ENCODE results near the gene MPZL1. TPM values are rescaled to one million over a fixed set of nuclear protein-coding genes. Genes with fewer than 3 reads are reported as not detected.
A peak's percentile ranks its signal among the peaks of the same experiment; 100 is the strongest.
"Not testable (repeated sequence)": the region's sequence is repeated elsewhere in the genome, so short reads cannot be mapped to it uniquely, and the experiment has no call there.

Gene MPZL1
- total RNA-seq, 1 donor from 2014 or later, result 40.9 TPM

DNA sequence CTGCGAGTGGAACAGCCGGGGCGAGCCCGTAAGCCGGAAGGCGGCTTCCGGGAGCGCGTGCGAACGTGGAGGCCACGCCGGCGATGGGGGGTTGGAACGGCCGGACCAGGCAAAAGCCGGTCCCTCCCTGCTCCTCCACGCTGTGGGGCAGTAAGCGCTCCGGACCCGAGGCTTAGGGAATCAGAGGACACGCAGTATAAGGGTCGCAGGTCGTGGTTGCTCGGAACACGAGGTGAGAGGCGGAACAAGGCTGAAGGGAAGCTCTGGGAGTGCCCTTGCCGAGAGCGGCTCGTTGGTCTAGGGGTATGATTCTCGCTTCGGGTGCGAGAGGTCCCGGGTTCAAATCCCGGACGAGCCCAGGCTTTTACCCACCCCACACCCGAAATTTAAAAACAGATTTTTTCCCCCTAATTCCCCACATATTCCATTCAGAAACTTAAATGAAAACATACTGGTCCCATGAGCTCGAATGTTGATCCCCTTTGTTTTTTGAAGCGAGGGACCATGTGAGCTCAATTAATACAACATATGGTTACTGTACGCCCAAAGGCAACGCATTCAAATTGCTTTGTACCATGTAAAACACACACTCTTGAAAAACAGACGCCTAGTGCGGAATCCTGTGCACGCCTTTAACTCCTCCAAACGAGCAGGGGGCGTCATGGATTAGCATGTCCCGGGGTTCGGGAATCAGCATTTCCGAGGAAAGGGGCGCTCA, 7.2 kb upstream of the MPZL1 start:
- intact Hi-C loops (cut with micrococcal nuclease), result loop anchor here (1.0 to 10.0 kb wide), 10 partner anchors 8 to 840 kb away; partner anchors contain the start of genes DCAF6, POU2F1, RCSD1 and TADA1
- peaks cover 54% of the 10 kb centered on the region for H3K4me1 Mint-ChIP-seq (ENCODE audit: low read depth)
- H3K27ac Mint-ChIP-seq, result peak overlapping the region; percentile 91
- peaks cover 21% of the 10 kb centered on the region for H3K27me3 Mint-ChIP-seq (ENCODE audit: insufficient read depth)
- H3K36me3 Mint-ChIP-seq (ENCODE audit: low read depth), result peaks cover 2% of the 10 kb centered on the region
- H3K4me3 Mint-ChIP-seq, result peak overlapping the region; percentile 96
- DNase-seq (ENCODE audit: low spot score), result peak; percentile 75
- no peaks in the 10 kb centered on the region for H3K9me3 Mint-ChIP-seq

DNA sequence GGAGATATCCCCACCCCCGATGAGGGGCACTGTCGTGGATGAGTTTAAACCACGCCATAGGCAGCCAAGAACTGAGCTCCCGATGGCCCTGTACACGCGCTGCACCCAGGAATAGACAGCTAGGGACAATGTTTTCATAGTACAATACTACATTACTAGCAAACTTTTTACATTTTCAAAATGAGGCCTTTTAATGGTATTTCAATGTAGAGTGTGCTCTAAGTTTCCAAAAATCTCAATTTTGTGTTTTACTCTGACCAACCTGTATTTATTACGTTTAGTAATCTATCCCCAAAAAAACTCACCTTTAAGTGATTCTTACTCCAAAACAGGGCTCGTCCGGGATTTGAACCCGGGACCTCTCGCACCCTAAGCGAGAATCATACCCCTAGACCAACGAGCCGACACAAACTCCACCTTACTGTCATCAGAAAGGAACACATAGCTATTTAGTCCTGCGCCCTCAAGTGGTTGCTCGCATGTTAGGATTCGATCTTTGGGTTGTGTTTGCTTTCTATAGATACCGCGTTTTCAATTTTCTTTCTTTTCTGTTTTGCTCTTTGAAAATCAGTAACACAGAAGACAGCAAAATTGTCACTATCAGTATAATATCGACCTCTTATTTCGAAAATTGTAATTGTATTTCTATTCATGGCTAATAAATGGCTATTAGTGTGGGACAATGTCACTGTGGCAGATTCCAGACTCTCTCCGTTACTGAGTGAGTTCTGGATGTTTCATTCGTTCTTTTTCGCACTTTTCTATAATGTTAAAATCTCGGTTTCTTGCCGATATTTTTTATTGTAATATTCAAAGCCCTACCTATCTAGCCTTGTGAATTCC, 6.4 kb upstream of the MPZL1 start:
- Mint-ChIP-seq H3K9me3 (no peaks in the 10 kb centered on the region), H3K4me3 (peak overlapping the region; percentile 96), H3K27me3 (ENCODE audit: insufficient read depth) (peaks cover 21% of the 10 kb centered on the region), H3K27ac (peak overlapping the region; percentile 91), H3K4me1 (ENCODE audit: low read depth) (peaks cover 61% of the 10 kb centered on the region), H3K36me3 (ENCODE audit: low read depth) (peaks cover 2% of the 10 kb centered on the region)
- DNase-seq (ENCODE audit: low spot score), result peak; percentile 84
- intact Hi-C loops (cut with micrococcal nuclease), result loop anchor here (1.0 to 10.0 kb wide), 8 partner anchors 61 to 841 kb away; partner anchors contain the start of genes DCAF6, POU2F1, RCSD1 and TADA1

DNA sequence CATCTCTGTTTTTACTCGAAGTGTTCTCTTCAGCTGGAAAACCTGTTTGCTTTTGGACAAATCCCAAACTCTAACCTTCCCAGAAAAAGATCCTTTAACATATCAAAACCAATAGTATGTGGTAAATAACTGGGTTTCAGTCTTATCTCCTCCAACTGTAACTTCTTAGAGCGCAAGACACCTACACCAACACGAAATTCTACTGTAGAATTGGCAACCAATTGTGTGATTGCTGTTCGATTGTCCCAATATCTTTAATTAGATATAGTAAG, 5.8 kb upstream of the MPZL1 start:
- intact Hi-C loops (cut with micrococcal nuclease), result loop anchor here (1.0 to 10.0 kb wide), 8 partner anchors 61 to 841 kb away; partner anchors contain the start of genes DCAF6, POU2F1, RCSD1 and TADA1
- Mint-ChIP-seq H3K27me3 (ENCODE audit: insufficient read depth) (peaks cover 21% of the 10 kb centered on the region), H3K9me3 (no peaks in the 10 kb centered on the region), H3K36me3 (ENCODE audit: low read depth) (peaks cover 2% of the 10 kb centered on the region), H3K27ac (peak overlapping the region; percentile 91), H3K4me3 (peak overlapping the region; percentile 96), H3K4me1 (ENCODE audit: low read depth) (peaks cover 67% of the 10 kb centered on the region)
- DNase-seq (ENCODE audit: low spot score), result no peak

DNA sequence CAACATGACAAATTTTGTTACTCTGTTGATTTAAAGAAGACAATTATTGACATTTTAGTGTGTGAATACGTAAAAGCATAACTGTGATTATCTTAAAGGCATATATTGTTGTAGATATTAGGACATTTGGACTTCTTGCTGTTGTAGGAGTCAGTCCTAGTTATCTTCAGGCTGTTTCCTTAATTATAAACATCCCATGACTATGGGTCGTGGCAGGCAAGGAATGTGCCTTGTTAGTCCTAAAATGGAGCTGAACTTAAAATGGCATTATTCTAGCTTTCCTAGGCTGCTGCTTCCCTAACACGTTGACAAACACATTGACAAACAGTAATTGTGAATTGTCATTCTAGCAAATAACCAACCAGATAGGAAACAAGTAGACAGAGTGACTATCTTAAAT, 4.4 kb upstream of the MPZL1 start:
- peaks cover 14% of the 10 kb centered on the region for H3K27me3 Mint-ChIP-seq (ENCODE audit: insufficient read depth)
- H3K4me1 Mint-ChIP-seq (ENCODE audit: low read depth), result peaks cover 73% of the 10 kb centered on the region
- H3K4me3 Mint-ChIP-seq, result peak overlapping the region; percentile 96
- peaks cover 2% of the 10 kb centered on the region for H3K36me3 Mint-ChIP-seq (ENCODE audit: low read depth)
- intact Hi-C loops (cut with micrococcal nuclease), result loop anchor here (10.0 kb wide), 1 partner anchor 843 kb away; the partner anchor contains the start of gene TADA1
- H3K27ac Mint-ChIP-seq, result peak overlapping the region; percentile 37
- no peak for DNase-seq (ENCODE audit: low spot score)
- no peaks in the 10 kb centered on the region for H3K9me3 Mint-ChIP-seq

DNA sequence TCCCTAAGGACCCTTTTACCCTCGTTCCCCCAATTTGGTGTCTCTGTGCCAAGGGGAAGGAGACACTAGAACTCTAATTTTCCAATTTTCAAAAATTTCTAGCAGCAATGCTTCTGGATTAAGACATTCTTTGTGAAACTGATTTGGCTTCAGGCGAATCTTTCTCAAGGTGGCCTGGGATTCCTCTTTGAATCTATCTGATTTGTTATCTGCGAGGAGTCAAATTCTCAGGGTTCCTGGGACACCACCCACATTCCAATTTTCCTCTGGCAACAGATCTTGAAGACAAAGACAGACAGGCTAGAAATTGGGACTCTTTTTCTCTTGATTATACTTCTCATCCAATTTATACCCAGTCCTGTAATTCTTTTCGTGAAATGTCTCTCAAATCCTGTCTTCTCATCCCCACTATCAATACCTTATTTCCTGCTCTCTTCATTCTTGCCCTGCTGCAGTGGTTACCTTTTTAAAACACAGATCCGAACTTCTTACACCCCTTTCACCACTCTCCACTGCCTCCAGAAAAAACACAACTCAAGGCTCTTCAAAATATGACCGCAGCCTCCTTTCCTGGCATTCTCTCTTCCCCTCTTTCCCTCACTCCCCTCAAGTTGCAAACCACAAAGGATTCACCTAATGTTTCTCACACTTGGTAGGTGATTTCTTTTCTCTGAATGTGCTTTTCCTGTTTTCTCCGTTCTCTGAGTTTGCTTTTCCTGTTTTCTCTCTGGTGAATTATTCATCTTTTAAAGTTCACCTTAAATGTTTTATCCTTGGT, 2.7 kb upstream of the MPZL1 start:
- Mint-ChIP-seq H3K9me3 (no peaks in the 10 kb centered on the region), H3K4me1 (ENCODE audit: low read depth) (peaks cover 78% of the 10 kb centered on the region), H3K4me3 (peak overlapping the region; percentile 24), H3K27ac (peak overlapping the region; percentile 68), H3K27me3 (ENCODE audit: insufficient read depth) (peaks cover 5% of the 10 kb centered on the region), H3K36me3 (ENCODE audit: low read depth) (peaks cover 2% of the 10 kb centered on the region)
- intact Hi-C loops (cut with micrococcal nuclease), result loop anchor here (10.0 kb wide), 1 partner anchor 844 kb away; the partner anchor contains the start of gene TADA1
- no peak for DNase-seq (ENCODE audit: low spot score)

DNA sequence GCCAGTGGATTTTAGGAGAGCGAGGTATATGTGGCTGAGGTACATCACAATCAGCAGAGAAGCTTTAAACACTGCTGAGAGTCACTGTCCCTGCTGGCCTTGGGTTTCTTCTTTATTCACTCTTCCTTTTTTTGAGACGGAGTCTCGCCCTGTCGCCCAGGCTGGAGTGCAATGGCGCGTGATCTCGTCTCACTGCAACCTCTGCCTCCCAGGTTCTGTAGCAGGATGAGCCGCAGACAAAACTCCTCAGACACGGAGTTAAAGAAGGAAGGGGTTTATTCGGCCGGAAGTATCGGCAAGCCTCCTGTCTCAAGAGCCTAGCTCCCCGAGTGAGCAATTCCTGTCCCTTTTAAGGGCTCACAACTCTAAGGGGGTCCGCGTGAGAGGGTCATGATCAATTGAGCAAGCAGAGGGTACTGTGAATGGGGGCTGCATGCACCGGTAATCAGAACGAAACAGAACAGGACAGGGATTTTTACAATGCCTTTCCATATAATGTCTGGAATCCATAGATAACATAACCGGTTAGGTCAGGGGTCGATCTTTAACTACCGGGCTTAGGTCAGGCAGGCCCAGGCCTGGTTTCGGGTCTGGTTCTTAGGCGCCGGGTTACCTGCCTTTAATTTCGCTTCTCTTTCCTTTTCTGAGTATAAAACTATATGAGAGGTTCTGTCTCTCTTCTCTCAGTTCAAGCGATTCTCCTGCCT, 1.9 kb upstream of the MPZL1 start:
- Mint-ChIP-seq H3K4me3 (peak overlapping the region; percentile 24), H3K4me1 (ENCODE audit: low read depth) (peaks cover 79% of the 10 kb centered on the region), H3K27ac (peak overlapping the region; percentile 68)
- intact Hi-C loops (cut with micrococcal nuclease), result loop anchor here (2.0 to 10.0 kb wide), 3 partner anchors 43 to 845 kb away; partner anchors contain the start of genes SFT2D2 and TADA1
- not testable (repeated sequence) for H3K36me3 Mint-ChIP-seq (ENCODE audit: low read depth); H3K27me3 Mint-ChIP-seq (ENCODE audit: insufficient read depth); DNase-seq (ENCODE audit: low spot score); H3K9me3 Mint-ChIP-seq

DNA sequence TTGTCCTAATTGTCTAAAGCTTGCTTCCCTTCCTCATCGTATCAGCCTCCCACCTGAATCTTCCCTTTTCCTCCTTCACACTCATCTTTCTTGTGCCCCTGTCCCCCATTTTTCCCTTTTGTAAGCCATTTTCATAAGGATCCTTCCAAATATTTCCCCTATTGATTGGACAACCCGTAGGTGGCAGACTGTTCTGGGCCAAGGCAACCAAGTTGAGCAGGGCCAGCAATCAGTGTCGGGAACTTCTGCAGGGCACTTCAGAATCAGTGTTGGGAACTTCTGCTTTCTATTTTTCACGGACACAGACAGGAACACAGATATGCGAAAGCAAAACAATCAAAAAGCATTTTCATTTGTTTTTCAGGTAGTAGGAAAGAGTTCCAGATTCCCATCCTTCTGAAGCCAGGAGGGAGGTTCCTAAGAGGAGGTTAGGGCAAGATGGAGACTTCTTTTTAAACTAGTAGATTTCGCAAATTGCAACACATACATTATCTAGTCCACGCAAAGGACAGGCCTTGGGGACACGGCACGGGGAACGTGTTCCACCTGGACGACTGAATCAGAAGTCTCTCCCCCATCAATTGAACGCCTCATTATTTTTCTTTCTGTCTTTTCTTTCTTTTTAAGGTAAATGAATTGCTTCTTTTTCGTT, 691 bp upstream of the MPZL1 start:
- DNase-seq (ENCODE audit: low spot score), result no peak
- Mint-ChIP-seq H3K36me3 (ENCODE audit: low read depth) (peaks cover 9% of the 10 kb centered on the region), H3K27ac (peak overlapping the region; percentile 57), H3K4me3 (peak overlapping the region; percentile 95), H3K4me1 (ENCODE audit: low read depth) (peaks cover 72% of the 10 kb centered on the region), H3K27me3 (ENCODE audit: insufficient read depth) (no peaks in the 10 kb centered on the region), H3K9me3 (no peaks in the 10 kb centered on the region)
- intact Hi-C loops (cut with micrococcal nuclease), result loop anchor here (1.0 to 5.0 kb wide), 3 partner anchors 42 to 506 kb away; partner anchors contain the start of gene SFT2D2

DNA sequence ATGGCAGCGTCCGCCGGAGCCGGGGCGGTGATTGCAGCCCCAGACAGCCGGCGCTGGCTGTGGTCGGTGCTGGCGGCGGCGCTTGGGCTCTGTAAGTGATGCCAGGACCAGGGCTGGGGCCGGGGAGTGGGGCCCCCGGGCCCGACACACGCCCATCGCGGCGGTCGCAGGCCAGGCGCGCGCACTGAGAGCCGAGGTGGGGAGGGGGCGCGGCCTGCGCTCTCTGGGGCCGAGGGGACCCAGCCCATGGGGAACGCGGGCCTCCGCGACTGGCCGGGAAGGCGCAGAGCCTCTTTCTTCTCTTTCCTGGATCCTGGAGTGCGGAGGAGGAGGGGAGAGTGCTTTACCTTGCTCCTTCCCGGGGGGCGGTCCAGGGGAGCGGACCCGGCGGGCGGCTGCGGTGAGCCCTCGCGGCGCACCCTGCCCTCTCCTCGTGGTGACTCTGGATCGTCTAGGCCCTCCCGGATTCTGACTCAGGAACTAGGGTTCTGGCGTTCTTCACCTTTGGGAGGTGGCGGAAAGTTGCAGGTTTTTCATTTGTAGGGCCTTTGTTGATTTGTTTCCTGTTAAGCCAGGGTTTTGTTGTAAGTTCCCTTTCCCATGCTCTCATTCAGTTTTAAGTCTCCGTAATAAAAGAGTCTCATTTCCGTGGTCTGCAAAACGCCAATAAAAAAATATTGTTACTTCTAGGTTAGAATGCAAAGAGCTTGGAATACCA, 529 bp downstream of the MPZL1 start:
- no peaks in the 10 kb centered on the region for H3K9me3 Mint-ChIP-seq
- H3K4me3 Mint-ChIP-seq, result peak overlapping the region; percentile 95
- H3K4me1 Mint-ChIP-seq (ENCODE audit: low read depth), result peaks cover 73% of the 10 kb centered on the region
- H3K36me3 Mint-ChIP-seq (ENCODE audit: low read depth), result peaks cover 11% of the 10 kb centered on the region
- peak; percentile 21 for DNase-seq (ENCODE audit: low spot score)
- intact Hi-C loops (cut with micrococcal nuclease), result loop anchor here (1.0 to 5.0 kb wide), 2 partner anchors 8 to 505 kb away; partner anchors contain the start of gene SFT2D2
- H3K27ac Mint-ChIP-seq, result peak overlapping the region; percentile 59
- no peaks in the 10 kb centered on the region for H3K27me3 Mint-ChIP-seq (ENCODE audit: insufficient read depth)

DNA sequence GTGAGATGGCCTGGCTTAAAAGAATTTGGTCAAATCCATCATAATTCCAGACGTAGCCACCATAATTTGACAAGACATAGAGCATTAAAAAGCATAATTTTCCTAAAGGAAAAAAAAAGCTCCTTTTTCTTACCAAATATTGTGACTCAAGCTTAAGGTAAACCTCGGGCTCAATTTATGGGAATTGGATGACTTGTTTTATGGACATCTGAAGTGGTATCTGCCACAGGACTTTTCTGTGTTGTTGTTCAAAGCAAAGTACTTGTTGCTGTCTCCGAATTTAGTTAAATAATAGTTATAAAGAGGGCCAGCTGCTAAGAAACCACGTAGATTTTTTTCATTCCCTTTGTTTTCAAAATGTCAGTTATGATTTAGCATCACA, 1.1 kb downstream of the MPZL1 start:
- H3K36me3 Mint-ChIP-seq (ENCODE audit: low read depth), result peaks cover 11% of the 10 kb centered on the region
- no peaks in the 10 kb centered on the region for H3K27me3 Mint-ChIP-seq (ENCODE audit: insufficient read depth)
- intact Hi-C loops (cut with micrococcal nuclease), result loop anchor here (1.0 to 5.0 kb wide), 2 partner anchors 9 to 504 kb away; partner anchors contain the start of gene SFT2D2
- peaks cover 71% of the 10 kb centered on the region for H3K4me1 Mint-ChIP-seq (ENCODE audit: low read depth)
- peak overlapping the region; percentile 85 for H3K4me3 Mint-ChIP-seq
- no peaks in the 10 kb centered on the region for H3K9me3 Mint-ChIP-seq
- peak overlapping the region; percentile 59 for H3K27ac Mint-ChIP-seq
- no peak for DNase-seq (ENCODE audit: low spot score)

DNA sequence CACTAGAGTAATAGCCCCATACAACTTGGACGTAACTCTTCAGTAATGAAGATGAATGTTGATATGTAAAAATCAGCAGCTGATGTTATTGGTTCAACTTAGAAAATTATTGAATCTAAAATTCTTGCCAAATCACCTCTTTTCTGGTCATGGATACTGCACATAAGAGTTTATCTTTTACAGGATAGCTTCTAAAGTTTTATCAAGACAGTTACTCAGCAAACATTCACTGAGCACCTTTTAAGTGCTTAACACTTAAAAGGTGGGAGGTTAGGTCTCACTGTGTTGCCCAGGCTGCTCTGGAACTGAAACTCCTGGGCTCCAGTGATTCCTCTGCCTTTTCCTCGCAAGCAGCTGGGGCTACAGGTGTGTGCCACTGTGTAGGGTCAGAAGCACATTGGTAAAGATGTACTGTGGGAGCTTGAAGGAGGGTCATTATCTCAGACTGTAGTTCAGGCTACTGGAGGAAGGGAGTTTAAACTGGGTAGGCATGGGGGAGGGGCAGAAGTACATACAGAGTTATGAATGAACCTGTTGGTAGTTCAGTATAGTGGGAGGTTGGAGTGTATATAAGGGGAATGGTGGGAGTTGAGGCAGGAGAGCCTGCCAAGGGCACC, 2.0 kb downstream of the MPZL1 start:
- no peaks in the 10 kb centered on the region for H3K27me3 Mint-ChIP-seq (ENCODE audit: insufficient read depth)
- no peak overlapping the region for H3K27ac Mint-ChIP-seq
- no peaks in the 10 kb centered on the region for H3K9me3 Mint-ChIP-seq
- peaks cover 61% of the 10 kb centered on the region for H3K4me1 Mint-ChIP-seq (ENCODE audit: low read depth)
- H3K4me3 Mint-ChIP-seq, result peak overlapping the region; percentile 85
- peaks cover 15% of the 10 kb centered on the region for H3K36me3 Mint-ChIP-seq (ENCODE audit: low read depth)
- no peak for DNase-seq (ENCODE audit: low spot score)
- intact Hi-C loops (cut with micrococcal nuclease), result loop anchor here (5.0 kb wide), 1 partner anchor 503 kb away; the partner anchor contains the start of gene SFT2D2

DNA sequence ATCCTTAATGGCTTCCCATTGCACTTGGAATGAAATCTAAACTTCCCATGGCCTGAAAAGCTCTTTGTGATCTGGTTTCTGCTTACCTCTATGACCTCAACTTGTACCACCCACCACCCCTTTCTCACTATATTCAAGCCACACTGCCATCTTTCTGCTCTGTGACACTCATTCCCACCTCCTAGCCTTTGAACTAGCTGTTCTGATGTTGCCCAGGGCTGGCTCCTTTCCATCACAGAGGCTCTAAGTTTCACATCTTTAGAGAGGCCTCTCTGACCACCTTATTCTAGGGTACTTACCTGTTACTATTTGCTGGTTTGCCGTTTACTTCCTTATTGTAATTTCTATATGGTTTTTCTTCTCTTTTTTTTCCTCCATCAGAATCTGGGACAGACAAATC, 4.2 kb downstream of the MPZL1 start:
- Mint-ChIP-seq H3K9me3 (no peaks in the 10 kb centered on the region), H3K27me3 (ENCODE audit: insufficient read depth) (no peaks in the 10 kb centered on the region), H3K27ac (no peak overlapping the region), H3K4me1 (ENCODE audit: low read depth) (peaks cover 40% of the 10 kb centered on the region), H3K36me3 (ENCODE audit: low read depth) (peaks cover 22% of the 10 kb centered on the region), H3K4me3 (no peak overlapping the region)
- no peak for DNase-seq (ENCODE audit: low spot score)
- intact Hi-C loops (cut with micrococcal nuclease), result no loop called here

Measured in activated T-helper 1 cell treated with anti-CD3 and anti-CD28 coated beads, Interleukin-12 subunit alpha, Interleukin-12 subunit beta, Interleukin-2, Interleukin-4 antibody, amounts not matched to agents 30 ng/mL and 10 ng/mL and 1 ng/mL, durations not matched to agents 14 hours and 24 hours and 36 hours (primary cell).